Astrocyte (in vitro differentiated cells and primary cell): ENCODE measurements around the gene KRT80. TPM values are rescaled to one million over a fixed set of nuclear protein-coding genes. Genes with fewer than 3 reads are reported as not detected.

Source experiments
- DNase-seq: peaks from one replicate; pipeline ENCODE4 v3.0.0-alpha.2; 2010; ENCODE audit warnings: low read depth
- FAIRE-seq: peaks from 2 replicates; lab custom pipeline; 2011; peaks lifted over from hg19 to GRCh38; lab: Jason Lieb, UNC
- H2AFZ ChIP-seq: 2 replicates; pipeline ENCODE4 v1.6.0; 2012; ENCODE audit warnings: low read depth, low read length, inconsistent platforms
- H3K27ac ChIP-seq: 2 replicates; pipeline ENCODE4 v1.5.1; 2011; ENCODE audit warnings: low read depth, low read length, inconsistent platforms
- H3K27me3 ChIP-seq: 2 replicates; pipeline ENCODE4 v1.6.0; 2011; ENCODE audit warnings: low read length, inconsistent platforms; ENCODE audit not compliant: insufficient read depth
- H3K36me3 ChIP-seq: 2 replicates; pipeline ENCODE4 v1.5.1; 2011; ENCODE audit warnings: low read length, inconsistent platforms; ENCODE audit not compliant: insufficient read depth
- H3K4me1 ChIP-seq: 2 replicates; pipeline ENCODE4 v1.5.1; 2011; ENCODE audit warnings: low read length, inconsistent platforms; ENCODE audit not compliant: insufficient read depth
- H3K4me2 ChIP-seq: 2 replicates; pipeline ENCODE4 v1.6.0; 2012; ENCODE audit warnings: low read length, inconsistent platforms
- H3K4me3 ChIP-seq: 2 replicates; pipeline ENCODE4 v1.5.1; 2011; ENCODE audit warnings: low read depth, mild to moderate bottlenecking, low read length, inconsistent platforms; ENCODE audit not compliant: insufficient read depth
- H3K79me2 ChIP-seq: 2 replicates; pipeline ENCODE4 v1.6.0; 2012; ENCODE audit warnings: mild to moderate bottlenecking, low read length, inconsistent platforms; ENCODE audit not compliant: insufficient read depth
- H3K9ac ChIP-seq: 2 replicates; pipeline ENCODE4 v1.6.0; 2012; ENCODE audit warnings: mild to moderate bottlenecking, low read length, inconsistent platforms
- H3K9me3 ChIP-seq: 2 replicates; pipeline ENCODE4 v1.5.1; 2012; ENCODE audit warnings: low read depth, mild to moderate bottlenecking, low read length, inconsistent platforms; ENCODE audit not compliant: insufficient read depth
- H4K20me1 ChIP-seq: 2 replicates; pipeline ENCODE4 v1.6.0; 2012; ENCODE audit warnings: low read length, inconsistent platforms; ENCODE audit not compliant: insufficient read depth
- H3K27ac Mint-ChIP-seq: one replicate; pipeline ENCODE4 v1.8.0; 2021; ENCODE audit warnings: mild to moderate bottlenecking, mixed read lengths; ENCODE audit not compliant: unreplicated experiment
- H3K27me3 Mint-ChIP-seq: one replicate; pipeline ENCODE4 v1.8.0; 2021; ENCODE audit warnings: low read depth, mixed read lengths; ENCODE audit not compliant: unreplicated experiment
- H3K36me3 Mint-ChIP-seq: one replicate; pipeline ENCODE4 v1.8.0; 2021; ENCODE audit warnings: low read depth, mixed read lengths; ENCODE audit not compliant: unreplicated experiment
- H3K4me1 Mint-ChIP-seq: one replicate; pipeline ENCODE4 v1.8.0; 2021; ENCODE audit warnings: low read depth, mixed read lengths; ENCODE audit not compliant: unreplicated experiment
- H3K4me3 Mint-ChIP-seq: one replicate; pipeline ENCODE4 v1.8.0; 2021; ENCODE audit warnings: mild to moderate bottlenecking, moderate library complexity, mixed read lengths; ENCODE audit not compliant: unreplicated experiment
- H3K9me3 Mint-ChIP-seq: one replicate; pipeline ENCODE4 v1.8.0; 2021; ENCODE audit warnings: mild to moderate bottlenecking, mixed read lengths; ENCODE audit not compliant: unreplicated experiment
- CTCF ChIP-seq: IDR thresholded peaks from 2 replicates; pipeline ENCODE4 v1.5.1; 2011; ENCODE audit warnings: low read depth, mild to moderate bottlenecking, inconsistent platforms, low read length, moderate library complexity; ENCODE audit not compliant: insufficient read depth
- EZH2 ChIP-seq: IDR thresholded peaks from 2 replicates; pipeline ENCODE4 v1.6.1; 2012; ENCODE audit warnings: mild to moderate bottlenecking, low read length, inconsistent platforms; ENCODE audit not compliant: insufficient read depth
- total RNA-seq: library from RNA; stranded (reverse); gene quantifications from 2 replicates; pipeline ENCODE4 v1.2.1, GENCODE V29; 2021

The KRT80 gene
- total RNA-seq, 1 donor from 2014 or later = 3.6 TPM

GRCh38 chr12:52141306-52141705 lies 50.5 kb downstream of the KRT80 start:
- peaks cover 31% of the 10 kb centered on the region for H3K27me3 Mint-ChIP-seq
- DNase-seq (no peak), FAIRE-seq (no peak)
- Histone ChIP-seq H3K27ac (no peak overlapping the region), H3K27me3 (peaks cover 8% of the 10 kb centered on the region), H4K20me1 (no peaks in the 10 kb centered on the region), H3K9ac (no peak overlapping the region), H3K36me3 (no peaks in the 10 kb centered on the region), H3K4me1 (peaks cover 6% of the 10 kb centered on the region), H3K4me2 (no peak overlapping the region), H3K79me2 (no peaks in the 10 kb centered on the region), H2AFZ (no peak overlapping the region), H3K4me3 (no peak overlapping the region), H3K9me3 (no peaks in the 10 kb centered on the region)
- H3K4me1 Mint-ChIP-seq = peaks cover 10% of the 10 kb centered on the region
- TF ChIP-seq EZH2 (no peak), CTCF (no peak)
- no peaks in the 10 kb centered on the region for H3K36me3 Mint-ChIP-seq
- H3K9me3 Mint-ChIP-seq = no peaks in the 10 kb centered on the region
- H3K27ac Mint-ChIP-seq = no peak overlapping the region
- H3K4me3 Mint-ChIP-seq = no peak overlapping the region

- Mint-ChIP-seq H3K36me3 (no peaks in the 10 kb centered on the region), H3K4me1 (peaks cover 4% of the 10 kb centered on the region), H3K9me3 (no peaks in the 10 kb centered on the region), H3K27me3 (peaks cover 33% of the 10 kb centered on the region), H3K4me3 (no peak overlapping the region), H3K27ac (no peak overlapping the region)
- H2AFZ ChIP-seq = no peak overlapping the region
- H3K27ac ChIP-seq = no peak overlapping the region
- H3K4me1 ChIP-seq = no peaks in the 10 kb centered on the region
- TF ChIP-seq CTCF (peak; percentile 53), EZH2 (no peak)
- no peaks in the 10 kb centered on the region for H3K79me2 ChIP-seq
- H3K4me3 ChIP-seq = no peak overlapping the region
- no peaks in the 10 kb centered on the region for H3K9me3 ChIP-seq
- no peaks in the 10 kb centered on the region for H4K20me1 ChIP-seq
- no peak overlapping the region for H3K9ac ChIP-seq
- H3K4me2 ChIP-seq = no peak overlapping the region
- FAIRE-seq (no peak), DNase-seq (no peak)
- H3K36me3 ChIP-seq = no peaks in the 10 kb centered on the region
- H3K27me3 ChIP-seq = peaks cover 8% of the 10 kb centered on the region
Observed at GRCh38 chr12:52139579-52140062, 52.2 kb downstream of the KRT80 start.

- Mint-ChIP-seq H3K27ac (no peak overlapping the region), H3K27me3 (peaks cover 33% of the 10 kb centered on the region), H3K4me1 (peaks cover 4% of the 10 kb centered on the region), H3K36me3 (no peaks in the 10 kb centered on the region), H3K9me3 (no peaks in the 10 kb centered on the region), H3K4me3 (no peak overlapping the region)
- FAIRE-seq (no peak), DNase-seq (no peak)
- Histone ChIP-seq H3K79me2 (no peaks in the 10 kb centered on the region), H3K27ac (no peak overlapping the region), H3K9me3 (no peaks in the 10 kb centered on the region), H3K27me3 (peaks cover 8% of the 10 kb centered on the region), H3K4me1 (no peaks in the 10 kb centered on the region), H3K4me2 (no peak overlapping the region), H3K4me3 (no peak overlapping the region), H2AFZ (no peak overlapping the region), H3K9ac (no peak overlapping the region), H4K20me1 (no peaks in the 10 kb centered on the region), H3K36me3 (no peaks in the 10 kb centered on the region)
- TF ChIP-seq CTCF = no peak
- no peak for TF ChIP-seq EZH2
Observed at GRCh38 chr12:52139147-52139546, 52.7 kb downstream of the KRT80 start.
